Natural killer cell (primary cell): ENCODE data around the gene ENTR1. TPM values are rescaled to one million over a fixed set of nuclear protein-coding genes. Genes with fewer than 3 reads are reported as not detected.

Experiments used
- ATAC-seq, 3 donors: fragments of 150-1000 bp in 2 of 3; fragments of 200-7000 bp in 1 of 3; cut with Tn5 transposase; 1 replicate in 1 of 3; 2 replicates in 2 of 3; pipeline ENCODE4 v1.10.0; 2021; ENCODE audit warnings: mild to moderate bottlenecking in 2 of 3, moderate library complexity in 2 of 3
- DNase-seq, 2 donors: peaks; one replicate each; pipeline versions ENCODE4 v3.0.0 to v3.0.0-alpha.2; 2013 to 2021; ENCODE audit warnings: mixed read lengths in 1 of 2
- H3K27ac ChIP-seq: one replicate; pipeline ENCODE4 v1.5.1; 2013; ENCODE audit warnings: mild to moderate bottlenecking, low read length
- H3K27me3 ChIP-seq: one replicate; pipeline ENCODE4 v1.6.1; 2013; ENCODE audit warnings: low read length; ENCODE audit not compliant: control insufficient read depth, insufficient read depth
- H3K36me3 ChIP-seq: one replicate; pipeline ENCODE4 v1.6.1; 2013; ENCODE audit warnings: low read length; ENCODE audit not compliant: control insufficient read depth, insufficient read depth
- H3K4me1 ChIP-seq: one replicate; pipeline ENCODE4 v1.6.1; 2013; ENCODE audit warnings: low read length; ENCODE audit not compliant: control insufficient read depth, insufficient read depth
- H3K4me3 ChIP-seq: one replicate; pipeline ENCODE4 v1.5.1; 2013; ENCODE audit warnings: low read length
- H3K9me3 ChIP-seq: one replicate; pipeline ENCODE4 v1.6.1; 2013; ENCODE audit warnings: low read length; ENCODE audit not compliant: control insufficient read depth, insufficient read depth
- H3K27ac Mint-ChIP-seq, 2 donors: one replicate each; pipeline ENCODE4 v1.8.0; 2022; ENCODE audit warnings: mild to moderate bottlenecking in 2 of 2, mixed read lengths in 2 of 2, moderate library complexity in 1 of 2
- H3K27me3 Mint-ChIP-seq, 2 donors: one replicate each; pipeline ENCODE4 v1.8.0; 2022; ENCODE audit warnings: low read depth in 2 of 2, mixed read lengths in 2 of 2
- H3K36me3 Mint-ChIP-seq: one replicate; pipeline ENCODE4 v1.8.0; 2022; ENCODE audit warnings: mixed read lengths
- H3K4me1 Mint-ChIP-seq, 2 donors: one replicate each; pipeline ENCODE4 v1.8.0; 2022; ENCODE audit warnings: mixed read lengths in 2 of 2
- H3K4me3 Mint-ChIP-seq: one replicate; pipeline ENCODE4 v1.8.0; 2022; ENCODE audit warnings: mild to moderate bottlenecking, moderate library complexity, mixed read lengths
- H3K9me3 Mint-ChIP-seq, 2 donors: one replicate each; pipeline ENCODE4 v1.8.0; 2022; ENCODE audit warnings: mixed read lengths in 2 of 2
- CTCF ChIP-seq: fragments of 200-600 bp; IDR thresholded peaks from one replicate; pipeline ENCODE4 v1.8.0; 2022; ENCODE audit warnings: antibody characterized with exemption
- WGBS: methylation state at CpG from one replicate; pipeline ENCODE4 v1.1.7; 2013; ENCODE audit warnings: missing lambda C conversion rate; ENCODE audit not compliant: insufficient coverage; 5-methylcytosine and 5-hydroxymethylcytosine counted together
- intact Hi-C: fragments of 100-400 bp; cut with micrococcal nuclease; formaldehyde crosslinking; loops from one replicate; pipeline ENCODE4 v1.14.2; 2022
- total RNA-seq, 4 donors: library from RNA; stranded (reverse); fragments of 120-200 nt in 1 of 4; gene quantifications; one replicate each; pipeline versions ENCODE4 v1.2.3 to v1.2.4, GENCODE V29; 2013 to 2022

ENTR1 gene
- total RNA-seq, 3 donors from 2014 or later (not counting 1 experiment from before 2014, with no cell fraction given), result 38.7 to 62.3 (median 41.6) TPM

GRCh38 chr9:136437430-136437829, 27.0 kb upstream of the ENTR1 start:
- no peaks in the 10 kb centered on the region for H3K27me3 ChIP-seq
- no peaks in the 10 kb centered on the region for H3K27me3 Mint-ChIP-seq
- no peak for TF ChIP-seq CTCF
- H3K4me1 Mint-ChIP-seq, result peaks cover 14 to 30% of the 10 kb centered on the region in 2 donors
- no peaks in the 10 kb centered on the region for H3K9me3 ChIP-seq
- peaks cover under 1% of the 10 kb centered on the region for H3K36me3 Mint-ChIP-seq
- H3K9me3 Mint-ChIP-seq, result no peaks in the 10 kb centered on the region
- H3K27ac Mint-ChIP-seq, result no peak overlapping the region
- peak overlapping the region; percentile 65 for H3K4me3 Mint-ChIP-seq
- H3K27ac ChIP-seq, result no peak overlapping the region
- WGBS, result 78% methylated on average over 8 of the region's 8 CpGs
- H3K4me3 ChIP-seq, result no peak overlapping the region
- intact Hi-C loops, result no loop called here
- ATAC-seq (no peak), DNase-seq (no peak)
- peaks cover 10% of the 10 kb centered on the region for H3K36me3 ChIP-seq
- H3K4me1 ChIP-seq, result peaks cover 29% of the 10 kb centered on the region

- peaks cover 14 to 30% of the 10 kb centered on the region in 2 donors for H3K4me1 Mint-ChIP-seq
- Histone ChIP-seq H3K9me3 (no peaks in the 10 kb centered on the region), H3K4me1 (peaks cover 29% of the 10 kb centered on the region), H3K4me3 (no peak overlapping the region), H3K27me3 (no peaks in the 10 kb centered on the region), H3K36me3 (peaks cover 2% of the 10 kb centered on the region), H3K27ac (no peak overlapping the region)
- no peaks in the 10 kb centered on the region for H3K36me3 Mint-ChIP-seq
- DNase-seq (no peak), ATAC-seq (no peak)
- no peaks in the 10 kb centered on the region for H3K27me3 Mint-ChIP-seq
- intact Hi-C loops, result no loop called here
- no peak overlapping the region for H3K27ac Mint-ChIP-seq
- H3K9me3 Mint-ChIP-seq, result no peaks in the 10 kb centered on the region
- WGBS, result 93% methylated on average over 25 of the region's 25 CpGs
- peak overlapping the region; percentile 65 for H3K4me3 Mint-ChIP-seq
- TF ChIP-seq CTCF, result no peak
These were observed 25.7 kb upstream of the ENTR1 start for GRCh38 chr9:136436055-136436634.

- WGBS, result 97% methylated on average over 15 of the region's 17 CpGs
- Histone ChIP-seq H3K36me3 (no peaks in the 10 kb centered on the region), H3K4me1 (peaks cover 24% of the 10 kb centered on the region), H3K9me3 (no peaks in the 10 kb centered on the region), H3K27ac (no peak overlapping the region), H3K4me3 (no peak overlapping the region), H3K27me3 (no peaks in the 10 kb centered on the region)
- no peak overlapping the region for H3K4me3 Mint-ChIP-seq
- H3K27me3 Mint-ChIP-seq, result no peaks in the 10 kb centered on the region
- DNase-seq, result no peak
- H3K9me3 Mint-ChIP-seq, result no peaks in the 10 kb centered on the region
- peaks cover 14 to 30% of the 10 kb centered on the region in 2 donors for H3K4me1 Mint-ChIP-seq
- no peak overlapping the region for H3K27ac Mint-ChIP-seq
- no peaks in the 10 kb centered on the region for H3K36me3 Mint-ChIP-seq
- no peak for TF ChIP-seq CTCF
- intact Hi-C loops, result no loop called here
- ATAC-seq, result no peak
These were observed 24.3 kb upstream of the ENTR1 start for GRCh38 chr9:136434580-136435169.
